Left lobe of liver (tissue), 2 donors: Measurements from ENCODE around the gene TRIM63. TPM values are rescaled to one million over a fixed set of nuclear protein-coding genes. Genes with fewer than 3 reads are reported as not detected.

ENCODE experiments used
- ATAC-seq: fragments of 200-7000 bp; cut with Tn5 transposase; one replicate; pipeline ENCODE4 v1.9.1; 2020; ENCODE audit warnings: mild to moderate bottlenecking, moderate library complexity
- DNase-seq: peaks from one replicate; pipeline ENCODE4 v3.0.0-alpha.2; 2020; ENCODE audit warnings: low spot score
- total RNA-seq: library from RNA; stranded (reverse); gene quantifications from one replicate; pipeline ENCODE4 v1.2.1, GENCODE V29; 2021
- donor health status: DM: no; HTN: no; CAD: no; lungs with moderate emphysema.
- donor health status: DM: no; HTN: yes; CAD: no.

The TRIM63 gene
- total RNA-seq, 1 donor from 2014 or later, result 0.20 TPM

DNA sequence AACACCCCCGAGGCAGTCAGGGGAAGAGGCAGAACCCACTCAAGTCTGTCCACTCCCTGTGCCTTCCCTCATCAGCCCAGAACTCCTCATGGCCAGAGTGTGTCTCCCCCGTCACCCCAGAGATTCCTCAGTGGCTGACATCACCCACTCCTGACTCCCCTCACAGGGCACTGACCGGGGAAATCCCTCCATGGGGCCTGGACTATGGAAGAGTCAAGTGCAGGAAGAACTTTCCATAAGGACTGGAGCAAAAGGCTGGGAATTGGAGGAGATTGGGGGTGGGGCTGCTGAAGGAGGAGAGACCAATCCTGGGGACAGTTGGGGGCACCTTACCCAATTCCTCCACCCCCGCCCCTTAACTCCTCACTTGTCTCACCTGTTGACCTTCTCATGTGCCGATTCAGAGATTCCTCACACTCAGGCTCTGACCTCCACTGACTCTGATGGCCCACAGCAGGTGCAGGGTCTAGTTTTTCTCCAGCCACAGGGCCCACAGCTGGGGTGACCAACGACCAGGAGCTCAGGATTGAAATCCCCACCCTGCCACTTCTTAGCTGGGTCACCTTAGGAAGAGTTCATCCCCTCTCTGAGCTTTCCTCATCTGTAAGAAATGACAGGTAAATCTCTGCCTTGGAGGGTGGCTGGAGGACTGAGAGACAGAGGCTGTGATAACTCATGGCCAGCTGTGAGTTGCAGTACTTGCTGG lies 46.3 kb downstream of the TRIM63 start:
- ATAC-seq (no peak), DNase-seq (no peak)

DNA sequence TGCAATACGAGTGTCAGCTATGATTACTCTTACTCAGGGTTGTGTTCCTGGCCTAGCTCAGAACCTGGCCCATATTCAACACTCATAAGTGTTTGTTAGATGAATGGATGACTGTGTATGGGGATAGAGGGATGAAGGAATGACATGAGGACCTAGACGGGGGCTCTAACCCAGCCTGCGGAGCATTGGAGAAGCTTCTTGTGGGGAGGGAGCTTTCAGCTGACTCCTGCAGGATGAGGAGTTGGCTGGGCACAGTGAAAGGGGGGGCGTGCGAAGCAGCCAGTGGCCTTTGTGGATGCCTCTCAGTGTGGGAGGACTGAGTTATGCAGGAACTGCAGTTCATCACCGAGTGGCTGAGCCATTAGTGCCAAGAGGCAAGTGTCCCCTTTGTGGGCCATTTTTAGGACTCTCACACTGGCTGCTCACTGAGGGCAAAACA lies 47.1 kb downstream of the TRIM63 start:
- no peak for DNase-seq
- ATAC-seq, result no peak

DNA sequence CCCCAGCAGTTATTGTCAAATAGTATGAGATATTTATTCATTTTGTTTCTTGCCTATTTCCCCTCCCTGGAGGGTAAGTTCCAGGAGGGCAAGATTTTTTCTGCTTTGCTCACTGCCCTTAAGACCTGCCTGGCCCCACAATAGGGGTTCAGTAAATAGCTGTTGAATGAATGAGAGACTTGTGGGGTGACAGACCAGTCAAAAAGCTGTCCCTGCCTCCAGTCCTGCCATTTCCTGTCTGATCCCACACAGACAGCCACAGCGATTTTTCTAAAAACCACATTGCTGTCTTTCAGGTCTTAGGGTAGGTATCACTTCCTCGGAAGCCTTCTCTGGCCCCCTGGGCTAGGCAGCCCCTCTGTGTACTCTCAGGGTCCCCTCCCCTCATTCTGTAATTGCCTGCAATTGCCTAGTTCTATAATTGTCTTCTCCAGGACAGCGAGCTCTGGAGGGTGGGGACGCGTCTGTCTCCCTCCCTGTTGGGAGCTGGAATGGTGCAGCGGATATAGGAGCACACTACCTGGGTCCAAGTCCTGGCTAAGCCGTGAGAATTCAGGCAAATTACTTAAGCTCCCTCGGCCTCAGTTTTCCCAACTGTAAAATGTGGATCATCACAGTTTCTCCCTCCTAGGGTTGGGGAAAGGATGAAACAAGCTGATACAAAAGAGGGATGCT lies 47.7 kb downstream of the TRIM63 start:
- ATAC-seq, result no peak
- DNase-seq, result no peak

DNA sequence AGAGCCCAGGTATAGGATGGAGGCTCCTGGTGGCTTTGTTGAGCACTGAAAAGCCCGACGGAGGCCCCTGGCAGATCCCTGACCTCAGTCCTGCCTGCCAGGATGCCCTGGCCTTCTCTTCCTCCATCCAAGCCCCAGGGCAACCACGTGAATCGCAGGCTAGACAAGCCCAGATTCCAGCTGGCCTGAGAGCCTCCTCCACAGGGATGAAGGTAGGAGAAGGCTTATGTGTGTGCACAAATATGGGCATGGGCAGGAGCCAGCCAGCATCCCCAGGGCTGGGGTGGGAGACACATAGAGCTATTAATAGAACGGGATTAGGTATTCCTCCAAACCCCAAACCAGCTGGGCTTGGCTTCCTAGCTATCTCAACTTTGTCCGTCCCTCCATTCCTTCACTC lies 49.8 kb downstream of the TRIM63 start:
- ATAC-seq (no peak), DNase-seq (no peak)

DNA sequence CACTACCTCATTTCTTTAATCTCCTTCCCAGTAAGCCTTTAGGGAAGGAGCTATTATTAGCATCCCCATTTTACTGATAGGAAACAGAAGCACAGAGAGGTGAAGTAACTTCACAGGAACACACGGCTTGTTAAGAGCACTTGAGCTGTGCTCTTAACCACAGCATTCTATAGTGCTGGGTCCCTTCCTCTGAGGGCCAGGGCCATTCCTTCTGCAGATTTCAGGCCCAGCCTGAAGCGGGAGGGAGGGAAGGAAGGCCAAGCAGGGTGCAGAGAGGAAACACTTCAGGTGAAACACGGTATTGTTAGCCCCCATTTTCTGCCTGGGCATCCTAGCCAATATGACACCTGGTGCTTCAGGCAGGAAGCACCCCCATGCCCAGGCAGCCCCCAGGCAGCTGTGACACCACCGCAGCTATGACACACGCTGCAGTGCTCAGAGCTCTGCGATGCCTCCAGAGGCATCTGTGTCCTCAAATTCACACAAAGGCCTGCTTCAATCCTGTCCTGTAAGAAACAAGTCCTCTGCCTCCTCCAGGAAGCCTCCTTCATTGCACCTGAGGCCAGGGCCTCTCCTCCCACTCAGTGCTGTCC lies 50.4 kb downstream of the TRIM63 start:
- ATAC-seq (no peak), DNase-seq (no peak)

DNA sequence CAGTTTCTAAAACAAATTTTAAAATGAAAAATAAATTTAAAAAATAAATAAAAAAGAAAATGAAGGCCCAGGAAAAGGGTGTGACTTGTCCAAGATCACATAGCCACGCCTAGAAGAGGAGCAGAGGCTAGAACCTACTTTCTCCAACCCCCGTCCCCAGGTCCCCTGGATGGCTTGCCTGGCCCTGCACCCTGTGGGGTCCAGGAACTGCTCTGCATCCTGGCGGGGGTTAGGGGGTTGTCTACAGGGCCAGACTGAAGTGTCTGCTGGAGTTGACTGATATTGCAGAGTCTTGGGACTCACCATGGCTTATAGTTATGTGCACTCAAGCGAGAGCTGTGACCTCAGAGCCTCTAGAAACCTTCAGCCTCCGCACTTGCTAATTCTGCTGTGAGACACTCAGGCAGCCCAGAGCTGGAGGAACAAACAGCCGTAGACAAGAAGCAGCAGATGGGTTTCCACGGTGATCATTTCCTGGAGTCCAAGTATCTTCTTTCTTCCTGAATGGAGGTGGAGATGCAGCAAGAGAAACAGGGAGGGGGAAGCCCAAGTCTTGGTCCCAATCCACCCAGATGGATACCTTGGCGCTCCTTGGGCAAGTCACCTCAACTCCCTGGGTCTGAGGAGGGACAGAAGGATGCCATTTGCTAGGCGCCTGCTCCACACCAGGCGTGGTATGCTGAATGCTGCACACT lies 51.0 kb downstream of the TRIM63 start:
- DNase-seq, result no peak
- no peak for ATAC-seq

DNA sequence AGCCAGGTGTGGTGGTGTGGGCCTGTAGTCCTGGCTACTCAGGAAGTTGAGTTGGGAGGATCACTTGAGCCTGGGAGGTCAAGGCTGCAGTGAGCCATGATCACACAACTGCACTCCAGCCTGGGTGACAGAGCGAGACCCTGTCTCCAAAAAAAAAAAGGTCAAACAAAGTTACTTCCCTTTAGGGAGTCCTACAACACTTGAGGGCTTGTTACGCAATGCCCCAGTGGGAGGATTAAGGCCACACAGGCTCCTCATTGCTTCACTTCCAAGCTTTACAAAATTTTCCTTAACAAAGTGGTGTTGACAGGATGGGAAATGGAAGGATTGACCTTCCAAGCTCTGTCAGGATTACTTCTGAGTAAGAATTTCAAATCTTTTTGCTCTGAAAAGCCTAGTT lies 52.1 kb downstream of the TRIM63 start:
- DNase-seq (no peak), ATAC-seq (peak; percentile 35)

DNA sequence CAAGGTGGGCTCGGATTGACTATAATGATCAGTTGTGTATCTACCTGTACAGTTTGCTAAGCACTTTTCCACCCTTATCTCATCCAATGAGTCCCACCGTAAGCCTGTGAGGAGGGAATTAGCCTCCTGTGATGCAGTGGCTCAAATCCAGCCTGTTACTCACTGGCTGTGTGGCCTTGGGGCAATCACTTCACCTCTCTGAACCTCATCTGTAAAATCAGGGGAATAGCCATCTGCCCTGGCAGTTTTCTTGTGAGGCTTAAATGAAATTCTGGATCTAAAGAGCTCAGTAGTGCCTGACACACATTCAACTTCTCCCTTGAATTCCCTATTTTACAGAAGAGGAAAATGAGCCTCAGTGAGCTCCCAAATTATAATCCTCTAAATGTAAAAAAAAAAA lies 53.3 kb downstream of the TRIM63 start:
- no peak for ATAC-seq
- no peak for DNase-seq

DNA sequence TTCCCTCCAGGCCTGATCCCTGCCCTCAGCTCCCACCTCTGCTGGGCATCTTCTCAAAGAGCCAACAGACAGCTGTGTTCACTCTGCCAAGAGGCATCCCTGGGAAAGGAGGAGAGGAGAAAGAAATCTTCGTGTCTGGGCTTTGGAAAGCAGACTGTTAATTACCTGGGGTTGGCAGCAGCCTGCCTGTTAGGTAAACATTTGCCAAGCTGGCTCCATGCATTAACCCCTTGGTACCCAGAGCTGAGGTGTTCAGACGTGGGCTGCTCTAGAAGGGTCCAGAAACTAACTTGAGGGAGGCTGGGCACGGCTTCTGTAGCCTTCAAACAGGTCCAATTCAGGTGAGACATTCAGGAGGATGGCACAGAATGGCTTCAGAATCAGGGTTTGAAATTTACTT lies 54.6 kb downstream of the TRIM63 start:
- DNase-seq, result no peak
- ATAC-seq, result peak; percentile 32

DNA sequence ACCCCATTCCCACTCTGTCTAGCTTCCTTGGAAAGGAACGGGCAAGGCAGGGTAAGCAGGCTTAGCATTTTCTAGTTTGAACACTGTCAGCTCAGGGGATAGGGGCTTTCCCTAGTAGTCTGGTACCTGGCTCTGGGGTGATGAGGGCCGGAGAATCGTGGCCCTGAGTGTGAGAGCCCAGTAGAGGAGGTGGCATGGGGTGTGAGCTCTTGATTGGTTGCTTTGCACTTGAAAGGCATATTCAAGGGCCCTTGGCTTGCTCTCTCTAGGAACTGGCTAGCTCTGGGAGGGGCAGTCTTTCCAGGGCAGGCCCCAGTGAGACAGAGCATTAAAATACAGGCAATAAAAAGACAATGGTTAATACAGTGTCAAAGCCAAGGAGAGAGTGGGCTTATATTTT lies 56.6 kb downstream of the TRIM63 start:
- ATAC-seq, result no peak
- no peak for DNase-seq

DNA sequence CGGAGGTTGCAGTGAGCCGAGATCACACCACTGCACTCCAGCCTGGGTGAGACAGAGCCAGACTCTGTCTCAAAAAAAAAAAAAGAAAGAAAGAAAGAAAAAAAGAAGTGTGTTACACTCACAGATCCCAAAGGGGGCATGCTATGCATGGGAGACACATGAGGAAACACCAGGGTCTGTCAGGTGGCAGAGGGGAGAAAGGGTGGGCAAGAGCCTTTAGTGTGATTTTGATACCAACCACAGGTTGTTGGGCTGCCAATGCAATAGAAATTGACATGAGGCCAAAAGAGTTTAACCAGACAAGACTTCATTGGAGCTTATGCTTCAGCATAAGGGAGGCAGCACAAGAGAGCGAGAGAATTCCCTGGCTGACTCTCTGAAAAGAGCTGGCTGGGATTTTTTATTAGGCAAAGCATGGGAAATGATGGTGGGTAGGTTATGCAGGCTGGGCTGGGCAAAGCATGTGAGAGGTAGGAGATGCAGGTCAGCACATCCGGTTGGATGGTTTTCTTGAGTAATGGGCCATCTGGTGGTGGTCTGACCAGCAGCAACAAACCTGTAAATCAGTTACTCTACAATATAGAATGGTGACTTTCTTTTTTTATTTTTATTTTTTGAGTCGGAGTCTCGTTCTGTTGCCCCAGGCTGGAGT lies 57.5 kb downstream of the TRIM63 start:
- no peak for DNase-seq

DNA sequence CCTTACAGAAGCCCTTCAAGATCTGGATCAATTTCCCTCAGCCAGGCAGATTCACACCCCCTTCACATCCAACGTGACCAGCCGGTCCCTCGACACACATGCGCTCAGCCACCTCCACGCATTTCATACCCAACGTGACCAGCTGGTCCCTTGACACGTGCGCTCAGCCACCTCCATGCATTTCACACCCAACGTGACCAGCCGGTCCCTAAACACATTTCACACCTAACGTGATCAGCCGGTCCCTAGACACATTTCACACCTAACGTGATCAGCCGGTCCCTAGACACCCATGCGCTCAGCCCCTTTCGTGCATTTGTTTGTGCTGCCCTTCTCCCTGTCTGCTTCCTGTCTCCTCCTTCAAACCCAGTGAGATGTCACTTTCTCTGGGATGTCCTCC lies 60.7 kb downstream of the TRIM63 start:
- ATAC-seq (no peak), DNase-seq (no peak)

More for the DNA sequence above, 57.5 kb downstream of the TRIM63 start:
- no peak for ATAC-seq

DNA sequence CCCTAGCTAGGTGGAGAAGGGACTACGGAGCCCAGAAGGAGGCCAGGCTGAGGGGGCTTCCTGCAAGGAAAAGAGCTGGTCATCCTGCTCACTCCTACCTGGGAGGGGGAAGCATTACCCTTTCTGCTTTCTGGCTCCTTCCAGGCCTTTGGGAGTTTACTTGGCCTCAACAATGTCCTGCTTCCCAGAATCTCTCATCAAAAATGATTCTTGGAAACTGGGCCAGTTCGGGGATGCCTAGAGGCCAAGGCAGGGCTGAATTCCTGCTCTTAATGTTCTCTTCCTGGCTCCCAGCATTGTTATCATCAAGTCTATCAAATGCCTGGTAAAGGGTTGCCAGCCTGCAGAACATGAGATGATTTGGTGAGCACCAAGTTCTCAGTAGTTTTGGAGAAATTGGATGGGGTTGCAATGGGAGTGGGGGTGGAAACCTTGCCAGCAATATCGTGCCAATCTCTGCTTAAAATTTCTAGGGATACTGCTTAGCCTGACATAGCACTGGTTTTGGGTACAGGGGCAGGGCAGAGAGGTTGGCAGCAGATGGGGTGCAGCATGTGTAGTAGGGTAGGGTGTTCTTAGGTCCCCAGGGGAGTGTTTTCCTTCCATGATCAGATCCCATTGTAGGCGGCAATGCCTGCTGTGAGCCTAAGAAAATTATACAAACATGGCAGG lies 61.9 kb downstream of the TRIM63 start:
- ATAC-seq (no peak), DNase-seq (no peak)

DNA sequence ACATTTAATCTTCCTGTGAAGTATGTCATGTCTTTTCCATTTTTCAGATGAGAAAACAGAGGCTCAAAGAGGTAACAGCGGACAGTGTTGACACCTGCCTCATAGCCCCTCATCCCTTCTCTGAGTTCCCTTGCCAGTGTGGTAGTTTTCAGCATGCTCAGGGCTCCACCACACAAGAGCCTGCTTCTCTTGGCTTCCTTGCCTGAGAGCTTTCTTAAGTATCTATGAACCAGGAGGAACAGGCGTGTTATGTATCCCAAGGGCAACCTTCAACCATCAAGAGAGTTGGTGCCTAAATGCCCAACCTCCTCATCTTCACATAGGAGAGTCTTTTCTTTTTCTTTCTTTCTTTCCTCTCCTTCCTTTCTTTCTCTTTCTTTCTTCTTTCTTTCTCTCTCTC lies 63.7 kb downstream of the TRIM63 start:
- DNase-seq (no peak), ATAC-seq (no peak)

DNA sequence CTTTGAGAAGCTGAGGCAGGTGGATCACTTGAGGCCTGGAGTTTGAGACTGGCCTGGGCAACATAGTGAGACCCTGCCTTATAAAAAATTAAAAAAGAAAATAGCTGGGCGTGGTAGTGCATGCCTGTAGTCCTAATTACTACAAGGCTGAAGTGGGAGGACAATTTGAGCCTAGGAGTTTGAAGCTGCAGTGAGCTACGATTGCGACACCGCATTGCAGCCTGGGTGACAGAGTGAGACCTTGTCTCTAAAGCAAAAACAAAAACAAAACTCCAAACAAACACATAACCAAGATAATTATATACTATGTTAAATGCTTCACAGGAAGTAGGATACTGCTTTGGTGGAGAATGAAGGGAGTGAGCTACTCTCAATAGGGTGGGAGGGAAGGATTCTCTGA lies 64.2 kb downstream of the TRIM63 start:
- no peak for ATAC-seq
- DNase-seq, result no peak

Other genes starting within 250 kb of the TRIM63 start
- 52.7 TPM for gene MTFR1L, start 247.7 kb downstream of the TRIM63 start, total RNA-seq
- not detected for gene AUNIP, start 208.2 kb downstream of the TRIM63 start, total RNA-seq
- 5.1 TPM for gene PAQR7, start 191.9 kb downstream of the TRIM63 start, total RNA-seq
- gene STMN1, start 161.2 kb downstream of the TRIM63 start, total RNA-seq, result 5.2 TPM
- gene PAFAH2, start 69.6 kb downstream of the TRIM63 start, total RNA-seq, result 23.1 TPM
- gene EXTL1, start 45.9 kb downstream of the TRIM63 start, total RNA-seq, result not detected
- 0.33 TPM for gene SLC30A2, start 21.5 kb downstream of the TRIM63 start, total RNA-seq
- 6.3 TPM for gene PDIK1L, start 44.2 kb upstream of the TRIM63 start, total RNA-seq
- gene FAM110D, start 91.4 kb upstream of the TRIM63 start, total RNA-seq, result 0.28 TPM
- not detected for gene C1orf232, start 101.3 kb upstream of the TRIM63 start, total RNA-seq
- gene ZNF593, start 102.3 kb upstream of the TRIM63 start, total RNA-seq, result 23.7 TPM
- gene ZNF593OS, start 104.2 kb upstream of the TRIM63 start, total RNA-seq, result not detected
- gene CNKSR1, start 109.9 kb upstream of the TRIM63 start, total RNA-seq, result 0.63 TPM
- gene CATSPER4, start 123.0 kb upstream of the TRIM63 start, total RNA-seq, result not detected
- 5.5 TPM for gene CEP85, start 166.6 kb upstream of the TRIM63 start, total RNA-seq
- gene SH3BGRL3, start 212.5 kb upstream of the TRIM63 start, total RNA-seq, result 31.5 TPM
- gene UBXN11, start 239.0 kb upstream of the TRIM63 start, total RNA-seq, result 7.8 TPM